ENCODE measurements around the gene ATP6V0E2. TPM values are rescaled to one million over a fixed set of nuclear protein-coding genes. Genes with fewer than 3 reads are reported as not detected.

The ATP6V0E2 gene
- total RNA-seq, 1 experiment from 2014 or later: 26.2 TPM

- no peak overlapping the region for H3K27ac Mint-ChIP-seq
- H3K9me3 Mint-ChIP-seq: no peaks in the 10 kb centered on the region
- H3K4me1 Mint-ChIP-seq: peaks cover 33% of the 10 kb centered on the region
- H3K27me3 Mint-ChIP-seq (ENCODE audit: low read depth): no peaks in the 10 kb centered on the region
- H3K4me3 Mint-ChIP-seq: no peak overlapping the region
- no peak for TF ChIP-seq ZNF425 (CRISPR knock-in tag; conservative IDR thresholded peaks at IDR 0.05)
- no peak for TF ChIP-seq HMGA2 (CRISPR knock-in tag; IDR thresholded peaks at IDR 0.05)
- no peak for TF ChIP-seq AFF4 (CRISPR knock-in tag; IDR thresholded peaks at IDR 0.05; ENCODE audit: borderline replicate concordance)
- no peak for TF ChIP-seq ZSCAN18 (CRISPR knock-in tag; IDR thresholded peaks at IDR 0.05)
- no peak for TF ChIP-seq FOXP4 (CRISPR knock-in tag; IDR thresholded peaks at IDR 0.05)
- TF ChIP-seq ATF1 (CRISPR knock-in tag; IDR thresholded peaks at IDR 0.05): no peak
- no peak for TF ChIP-seq AR (CRISPR knock-in tag; IDR thresholded peaks at IDR 0.05)
- TF ChIP-seq CTCF (IDR thresholded peaks at IDR 0.05): no peak
- no peak for TF ChIP-seq ATF3 (CRISPR knock-in tag; conservative IDR thresholded peaks at IDR 0.05)
- no peak for TF ChIP-seq NR2C2 (CRISPR knock-in tag; IDR thresholded peaks at IDR 0.05)
- no peak for TF ChIP-seq ZBTB21 (CRISPR knock-in tag; IDR thresholded peaks at IDR 0.05; ENCODE audit: borderline replicate concordance)
- TF ChIP-seq ELF4 (CRISPR knock-in tag; IDR thresholded peaks at IDR 0.05; ENCODE audit: low read depth): no peak
- no peaks in the 10 kb centered on the region for H3K36me3 Mint-ChIP-seq
- ATAC-seq (no peak), DNase-seq (ENCODE audit: low spot score) (no peak)
- ChIA-PET CTCF (interaction anchor here (4.9 kb wide), 1 partner anchor 8 kb away, joined by 62 read pairs; no protein-coding TSS in a partner anchor), POLR2A (no interaction called here)
These were observed 20.6 kb upstream of the ATP6V0E2 start for GRCh38 chr7:149853157-149853556.

Data from WTC11 (cell line).